ENCODE data around the gene PATL2. TPM values are rescaled to one million over a fixed set of nuclear protein-coding genes. Genes with fewer than 3 reads are reported as not detected.
"Not testable (repeated sequence)": the region's sequence is repeated elsewhere in the genome, so short reads cannot be mapped to it uniquely, and the experiment has no call there.

Gene PATL2
- 1 to 10 TPM in 4 of 10 donors, under 1 TPM in 6; 0.55 to 2.1 (median 0.98) TPM for polyA plus RNA-seq (ENCODE audit: insufficient read length in 10 of 10)
- long read RNA-seq, donor 1, partial matches to known transcripts = 621 of 656 reads
- long read RNA-seq, donor 1, other reads (novel, unspliced or antisense) = 35 of 656 reads
- long read RNA-seq, donor 2, partial matches to known transcripts = 135 of 667 reads
- long read RNA-seq, donor 2, other reads (novel, unspliced or antisense) = 532 of 667 reads
- long read RNA-seq, donor 3 = 0 reads
- long read RNA-seq, donor 4, partial matches to known transcripts = 138 of 697 reads
- long read RNA-seq, donor 4, other reads (novel, unspliced or antisense) = 558 of 697 reads
- long read RNA-seq, donor 5, partial matches to known transcripts = 0 of 1 reads
- long read RNA-seq, donor 5, other reads (novel, unspliced or antisense) = 0 of 1 reads
- long read RNA-seq, donor 6 = 0 reads
- long read RNA-seq, donor 7, partial matches to known transcripts = 134 of 706 reads
- long read RNA-seq, donor 7, other reads (novel, unspliced or antisense) = 572 of 706 reads
- long read RNA-seq, donor 8, partial matches to known transcripts = 869 of 902 reads
- long read RNA-seq, donor 8, other reads (novel, unspliced or antisense) = 33 of 902 reads
- long read RNA-seq, donor 9 = 0 reads

DNA sequence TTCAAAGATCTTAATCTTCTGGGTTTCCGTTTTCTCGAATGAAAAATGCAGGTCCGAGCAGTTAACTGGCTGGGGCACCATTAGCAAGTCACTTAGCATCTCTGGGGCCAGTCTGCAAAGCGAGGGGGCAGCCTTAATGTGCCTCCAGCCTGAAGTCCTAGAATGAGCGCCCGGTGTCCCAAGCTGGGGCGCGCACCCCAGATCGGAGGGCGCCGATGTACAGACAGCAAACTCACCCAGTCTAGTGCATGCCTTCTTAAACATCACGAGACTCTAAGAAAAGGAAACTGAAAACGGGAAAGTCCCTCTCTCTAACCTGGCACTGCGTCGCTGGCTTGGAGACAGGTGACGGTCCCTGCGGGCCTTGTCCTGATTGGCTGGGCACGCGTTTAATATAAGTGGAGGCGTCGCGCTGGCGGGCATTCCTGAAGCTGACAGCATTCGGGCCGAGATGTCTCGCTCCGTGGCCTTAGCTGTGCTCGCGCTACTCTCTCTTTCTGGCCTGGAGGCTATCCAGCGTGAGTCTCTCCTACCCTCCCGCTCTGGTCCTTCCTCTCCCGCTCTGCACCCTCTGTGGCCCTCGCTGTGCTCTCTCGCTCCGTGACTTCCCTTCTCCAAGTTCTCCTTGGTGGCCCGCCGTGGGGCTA lies at the start of gene PATL2, which contains the start of gene B2M:
Gene PATL2 (minus strand): TSS at position 228 of the 647 bp plus-strand sequence. CDS start 34,833 bp downstream, outside the sequence.
Gene B2M (plus strand): TSS at position 422 of the 647 bp plus-strand sequence. CDS start 30 bp downstream, at position 452.
- peak; percentile 95 to 98 (median 95) for DNase-seq

DNA sequence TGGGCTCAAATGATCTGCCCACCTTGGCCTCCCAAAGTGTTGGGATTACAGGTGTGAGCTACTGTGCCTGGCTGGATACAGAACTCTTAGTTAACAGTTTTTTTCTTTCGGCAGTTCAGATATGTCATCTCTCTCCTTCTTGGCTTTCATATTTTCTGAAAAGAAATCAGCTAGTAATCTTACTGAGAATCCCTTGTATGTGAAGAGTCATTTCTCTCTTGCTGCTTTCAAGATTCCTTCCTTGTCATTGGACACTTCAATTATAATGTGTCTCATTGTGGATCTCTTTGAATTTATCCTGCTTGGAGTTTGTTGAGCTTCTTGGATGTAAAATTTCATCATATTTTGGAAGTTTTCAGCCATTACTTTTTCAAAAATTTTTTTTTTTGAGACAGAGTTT lies 42.2 kb upstream of the PATL2 start:
- DNase-seq = no peak

DNA sequence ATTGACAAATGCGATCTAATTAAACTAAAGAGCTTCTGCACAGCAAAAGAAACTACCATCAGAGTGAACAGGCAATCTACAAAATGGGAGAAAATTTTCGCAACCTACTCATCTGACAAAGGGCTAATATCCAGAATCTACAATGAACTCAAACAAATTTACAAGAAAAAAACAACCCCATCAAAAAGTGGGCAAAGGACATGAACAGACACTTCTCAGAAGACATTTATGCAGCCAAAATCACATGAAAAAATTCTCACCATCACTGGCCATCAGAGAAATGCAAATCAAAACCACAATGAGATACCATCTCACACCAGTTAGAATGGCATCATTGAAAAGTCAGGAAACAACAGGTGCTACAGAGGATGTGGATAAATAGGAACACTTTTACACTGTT lies 32.3 kb upstream of the PATL2 start:
- not testable (repeated sequence) for DNase-seq

DNA sequence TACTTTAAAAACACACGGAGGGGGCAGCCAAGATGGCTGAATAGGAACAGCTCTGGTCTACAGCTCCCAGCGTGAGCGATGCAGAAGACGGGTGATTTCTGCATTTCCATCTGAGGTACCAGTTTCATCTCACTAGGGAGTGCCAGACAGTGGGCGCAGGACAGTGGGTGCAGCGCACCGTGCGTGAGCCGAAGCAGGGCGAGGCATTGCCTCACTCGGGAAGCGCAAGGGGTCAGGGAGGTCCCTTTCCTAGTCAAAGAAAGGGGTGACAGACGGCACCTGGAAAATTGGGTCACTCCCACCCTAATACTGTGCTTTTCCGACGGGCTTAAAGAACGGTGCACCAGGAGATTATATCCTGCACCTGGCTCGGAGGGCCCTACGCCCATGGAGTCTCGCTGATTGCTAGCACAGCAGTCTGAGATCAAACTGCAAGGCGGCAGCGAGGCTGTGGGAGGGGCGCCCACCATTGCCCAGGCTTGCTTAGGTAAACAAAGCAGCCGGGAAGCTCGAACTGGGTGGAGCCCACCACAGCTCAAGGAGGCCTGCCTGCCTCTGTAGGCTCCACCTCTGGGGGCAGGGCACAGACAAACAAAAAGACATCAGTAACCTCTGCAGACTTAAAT lies 28.2 kb upstream of the PATL2 start:
- DNase-seq = not testable (repeated sequence)

DNA sequence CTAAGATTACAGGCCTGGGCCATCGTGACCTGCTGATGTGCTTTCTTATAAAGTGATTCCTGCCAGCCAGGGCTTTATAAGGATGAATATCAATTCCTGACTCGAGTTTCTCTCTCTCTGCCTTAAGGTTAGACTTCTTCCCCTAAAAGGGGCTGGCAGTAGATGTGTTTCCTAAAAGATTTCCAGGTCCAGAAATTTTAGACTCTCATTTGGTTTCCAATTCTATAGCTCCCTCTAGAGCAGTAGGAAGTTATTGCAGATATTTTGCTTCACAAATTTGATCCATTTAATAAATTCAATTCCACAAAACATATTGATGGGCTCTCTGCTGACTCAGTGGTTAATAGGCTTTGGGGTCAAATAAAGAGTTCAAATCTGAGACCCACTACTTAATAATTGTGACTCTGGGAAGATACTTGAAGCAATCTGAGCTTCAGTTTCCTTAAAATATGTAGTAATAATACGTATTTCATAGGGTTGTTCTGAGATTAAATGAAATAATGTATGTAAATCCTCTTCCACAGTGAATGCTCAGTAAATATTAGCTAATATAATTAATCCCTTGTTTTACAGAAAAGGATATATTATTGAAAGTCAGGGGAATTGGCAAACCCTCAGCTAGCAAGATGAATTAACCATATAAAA lies 27.3 kb upstream of the PATL2 start:
- DNase-seq = peak in 1 of 3 donors; percentile 69

DNA sequence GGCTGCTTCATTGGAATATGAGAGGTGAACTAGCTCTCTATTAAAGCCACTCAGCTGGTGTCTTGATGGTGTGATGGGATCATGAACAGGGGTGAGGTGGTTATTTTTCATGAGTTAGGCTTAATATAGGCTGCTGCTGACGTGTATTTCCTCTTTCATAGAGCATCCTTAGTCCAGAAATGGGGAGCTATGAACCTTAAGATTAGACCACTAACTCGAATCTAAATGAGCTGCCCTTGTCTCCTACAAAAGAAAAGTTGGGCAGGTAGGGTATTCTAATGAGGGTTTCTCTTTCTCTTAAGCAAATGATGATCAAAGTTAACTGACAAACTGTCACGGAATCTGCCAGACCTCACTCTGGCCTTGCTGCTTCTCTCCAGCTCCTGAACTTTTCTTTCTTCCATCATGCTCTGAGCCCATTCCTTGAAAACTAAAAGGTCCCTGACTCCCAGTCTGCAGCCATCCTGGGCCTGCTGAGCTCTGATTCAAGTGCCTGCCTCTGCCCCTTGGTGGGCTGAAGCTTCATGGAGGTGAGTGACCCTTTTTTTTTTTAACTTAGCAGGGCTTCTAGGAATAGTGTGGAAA lies 25.1 kb upstream of the PATL2 start, which contains the start of gene TRIM69:
Gene TRIM69 (plus strand): TSS at position 348 of the 585 bp plus-strand sequence. CDS start 177 bp downstream, at position 525.
- DNase-seq = no peak

DNA sequence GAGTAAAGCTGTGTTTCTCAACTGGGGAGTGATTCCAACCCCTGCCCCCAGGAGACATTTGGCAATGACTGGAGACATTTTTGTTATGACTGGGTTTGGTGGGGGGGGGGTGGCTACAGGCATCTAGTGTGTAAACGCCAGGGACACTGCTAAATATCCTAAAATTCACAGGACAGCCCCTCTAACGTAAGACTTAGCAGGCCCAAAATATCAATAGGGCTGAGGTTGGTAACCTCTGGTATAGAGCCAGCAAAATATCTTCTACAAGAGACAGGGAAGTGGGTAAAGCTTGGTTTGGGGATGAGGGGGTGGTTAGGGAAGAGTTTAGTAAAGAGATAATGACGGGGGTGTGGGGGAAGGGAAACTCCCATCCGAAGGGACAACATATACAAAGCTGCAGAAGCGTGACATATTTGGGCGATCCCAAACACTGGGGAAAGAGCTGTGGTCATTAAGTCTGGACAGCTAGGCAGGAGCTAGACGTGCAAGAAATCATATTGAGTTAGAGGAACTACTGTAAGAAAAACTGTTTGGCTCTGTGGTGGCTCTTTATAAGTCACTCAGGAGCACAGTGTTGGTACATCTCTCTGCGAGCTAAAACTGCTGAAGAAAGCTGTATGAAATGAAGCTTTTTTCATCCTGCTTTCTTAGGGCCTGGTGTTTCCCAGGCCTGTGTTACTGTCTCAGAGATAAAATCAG lies 24.5 kb upstream of the PATL2 start:
- DNase-seq = no peak

DNA sequence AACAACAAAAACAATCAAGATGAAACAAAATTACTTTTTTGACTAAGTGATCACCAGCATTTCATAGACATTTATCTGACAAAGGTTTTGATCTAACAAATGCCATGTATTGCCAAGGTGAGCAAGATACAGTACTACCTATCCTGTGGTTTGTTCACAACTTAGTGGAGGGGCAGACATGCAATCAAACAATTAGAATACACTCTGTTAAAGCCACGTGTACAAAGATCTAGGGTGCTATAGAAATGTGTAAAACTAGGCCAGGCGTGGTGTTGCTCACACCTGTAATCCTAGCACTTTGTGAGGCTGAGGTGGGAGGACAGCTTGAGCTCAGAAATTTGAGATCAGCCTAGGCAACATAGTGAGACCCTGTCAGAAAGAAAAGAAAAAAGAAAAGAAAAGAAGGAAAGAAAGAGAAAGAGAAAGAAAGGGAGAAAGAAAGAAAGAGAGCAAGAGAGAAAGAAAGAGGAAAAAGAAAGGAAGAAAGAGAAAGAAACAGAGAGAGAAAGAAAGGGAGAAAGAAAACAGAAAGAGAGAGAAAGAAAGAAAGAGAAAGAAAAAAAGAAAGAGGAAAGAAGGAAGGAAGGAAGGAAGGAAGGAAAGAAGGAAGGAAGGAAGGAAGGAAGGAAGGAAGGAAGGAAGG lies 23.8 kb upstream of the PATL2 start:
- DNase-seq = no peak

DNA sequence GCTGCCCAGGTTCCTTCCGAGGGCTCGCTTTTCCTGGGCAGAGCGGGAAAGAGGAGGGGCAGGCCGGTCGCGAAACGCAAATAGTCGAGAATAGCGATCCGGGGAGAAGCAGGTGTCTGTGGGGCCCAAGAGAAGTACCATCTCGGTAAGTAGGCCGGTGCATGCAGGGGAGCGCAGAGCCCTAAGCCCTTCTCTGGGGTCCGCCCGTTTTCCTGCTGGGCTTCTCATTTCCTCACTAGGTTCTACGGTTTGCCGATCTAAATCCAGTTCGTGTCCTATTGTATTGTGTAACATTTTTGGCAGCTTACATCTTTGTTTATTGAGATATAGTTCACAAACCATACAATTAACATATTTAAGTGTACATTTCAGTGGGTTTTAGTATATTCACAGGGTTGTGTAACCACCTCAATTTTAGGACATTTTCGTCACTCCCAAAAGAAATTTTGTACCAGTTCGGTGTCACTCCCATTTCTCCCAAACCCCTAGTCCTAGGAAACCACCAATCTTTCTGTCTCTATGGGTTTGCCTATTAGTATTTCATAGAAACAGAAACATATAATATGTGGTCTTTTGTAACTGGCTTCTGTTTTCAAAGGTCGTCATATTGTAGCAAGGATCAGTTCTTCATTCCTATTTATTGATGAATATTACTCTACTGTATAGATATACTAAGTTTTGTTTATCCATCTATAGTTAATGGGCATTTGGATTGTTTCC lies 18.4 kb upstream of the PATL2 start:
- DNase-seq = no peak

DNA sequence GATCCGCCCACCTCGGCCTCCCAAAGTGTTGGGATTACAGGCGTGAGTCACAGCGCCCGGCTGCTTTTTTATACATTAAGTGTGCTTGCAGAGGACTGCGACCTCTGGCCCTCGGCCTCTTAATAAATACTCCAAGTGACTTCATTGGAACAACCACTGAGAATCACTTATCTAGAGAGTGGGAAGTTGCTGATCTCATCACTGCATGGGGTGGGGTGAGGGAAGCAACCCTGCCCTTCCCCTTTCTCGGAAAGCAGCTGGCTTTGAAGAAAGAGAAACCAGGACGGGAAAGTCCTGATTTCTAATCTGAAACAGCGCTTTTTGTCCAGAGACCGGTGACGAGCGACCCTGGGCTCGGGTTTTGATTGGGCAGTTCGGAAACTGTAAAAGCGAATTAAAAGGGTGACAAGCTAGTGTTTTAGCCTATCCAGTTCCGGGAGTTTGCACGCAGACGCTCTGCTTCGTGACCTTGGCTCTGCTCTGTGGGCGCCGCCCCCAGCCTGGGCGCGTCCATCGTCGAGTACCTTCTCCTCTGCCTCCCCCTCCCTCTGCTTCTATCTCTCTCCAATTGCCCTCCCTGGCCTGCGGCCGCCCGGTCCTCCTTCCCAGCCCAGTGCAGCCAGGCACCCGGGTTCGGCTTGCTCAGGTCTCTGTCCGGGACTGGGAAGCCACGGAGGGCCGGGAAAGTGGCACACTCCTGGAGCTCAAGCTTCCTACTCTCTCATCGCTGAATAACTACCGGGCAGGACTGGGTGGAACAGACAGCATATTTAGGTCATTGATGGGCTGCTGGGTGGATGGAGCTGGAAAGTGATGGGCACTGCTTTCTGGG lies 17.7 kb upstream of the PATL2 start:
- DNase-seq = peak; percentile 98

DNA sequence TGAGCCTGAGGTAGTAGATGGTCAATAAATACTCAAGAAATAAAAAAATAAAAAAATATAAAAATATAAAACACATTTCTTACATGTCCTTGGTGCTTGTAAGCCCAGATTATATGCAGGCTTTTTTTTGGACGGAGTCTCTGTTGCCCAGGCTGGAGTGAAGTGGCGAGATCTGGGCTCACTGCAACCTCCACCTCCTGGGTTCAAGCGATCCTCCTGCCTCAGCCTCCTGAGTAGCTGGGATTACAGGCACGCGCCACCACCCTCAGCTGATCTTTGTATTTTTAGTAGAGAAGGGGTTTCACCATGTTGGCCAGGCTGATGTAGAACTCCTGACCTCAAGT lies 17.1 kb upstream of the PATL2 start:
- not testable (repeated sequence) for DNase-seq

DNA sequence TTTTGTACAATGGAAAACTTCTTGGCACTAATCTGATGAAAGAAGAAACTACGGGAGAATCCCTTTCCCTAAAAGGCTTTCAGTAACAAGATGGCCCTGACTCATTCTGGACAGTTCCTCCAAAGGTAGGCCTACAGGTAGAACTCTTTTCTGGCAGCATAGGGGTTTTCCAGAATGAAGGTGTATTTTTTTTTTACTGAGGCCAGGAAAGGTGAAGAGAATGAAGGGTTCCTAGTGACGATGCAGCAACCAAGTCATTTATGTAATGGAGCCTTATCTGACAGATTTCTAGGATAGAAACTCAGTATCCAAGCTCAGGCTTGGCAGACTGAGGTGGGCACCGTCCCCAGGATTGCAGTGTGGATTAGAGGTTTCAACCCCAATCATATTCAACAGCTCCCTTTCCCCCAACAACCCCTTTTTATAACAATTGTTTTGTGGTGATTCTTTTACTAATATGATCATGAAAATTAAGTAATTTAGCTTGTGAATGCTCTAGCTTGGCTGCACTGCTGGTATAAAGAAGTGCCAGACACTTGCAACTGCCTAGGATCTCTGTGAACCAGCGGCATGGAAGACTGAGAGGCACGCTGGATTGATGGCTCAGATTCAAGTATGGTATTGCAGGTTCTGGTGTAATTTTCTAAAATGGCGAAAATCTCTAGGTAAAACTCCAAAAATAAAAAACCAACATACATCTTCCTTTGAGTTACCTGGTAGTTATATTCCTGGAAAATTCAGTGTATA lies 16.5 kb upstream of the PATL2 start:
- no peak for DNase-seq

DNA sequence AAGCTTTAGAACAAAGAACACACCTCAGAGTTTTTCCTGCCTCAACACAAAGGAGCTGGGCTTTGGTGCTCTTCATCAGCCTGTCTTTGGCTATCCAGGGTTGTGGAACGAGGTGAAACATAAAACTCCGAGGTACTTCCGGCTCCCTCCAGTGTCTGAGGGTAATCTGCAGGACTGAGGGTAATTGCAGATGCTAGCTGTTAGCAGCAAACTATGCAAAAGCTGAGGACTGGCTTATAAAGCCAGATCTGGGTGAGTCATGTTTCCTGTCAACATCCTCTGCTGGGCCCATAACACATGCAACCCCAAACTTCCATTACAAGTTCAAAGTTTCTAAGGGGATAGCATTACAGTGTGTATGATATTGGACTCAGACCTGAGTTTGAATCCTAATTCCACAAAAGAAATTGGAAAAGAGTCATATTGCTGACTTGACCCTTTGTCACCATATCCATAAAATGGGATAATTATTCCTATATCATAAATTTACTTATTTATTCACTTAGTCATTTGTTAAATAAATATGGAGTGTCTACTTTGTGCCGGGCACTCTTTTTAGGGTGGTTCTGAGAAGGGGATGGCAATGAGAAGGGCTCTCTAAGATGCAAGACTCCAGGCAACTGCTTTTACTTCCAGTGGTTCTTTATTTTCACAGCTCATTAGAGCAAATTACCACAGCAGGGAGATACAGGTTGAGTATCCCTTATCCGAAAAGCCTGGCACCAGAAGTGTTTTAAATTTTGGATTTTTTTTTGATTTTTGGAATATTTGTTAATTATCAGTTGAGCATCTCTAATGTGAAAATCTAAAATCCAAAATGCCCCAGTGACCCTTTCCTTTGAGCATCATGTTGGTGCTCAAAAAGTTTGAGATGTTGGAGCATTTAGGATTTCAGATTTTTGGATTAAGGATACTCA lies 15.7 kb upstream of the PATL2 start:
- peak; percentile 41 to 79 (median 61) for DNase-seq

DNA sequence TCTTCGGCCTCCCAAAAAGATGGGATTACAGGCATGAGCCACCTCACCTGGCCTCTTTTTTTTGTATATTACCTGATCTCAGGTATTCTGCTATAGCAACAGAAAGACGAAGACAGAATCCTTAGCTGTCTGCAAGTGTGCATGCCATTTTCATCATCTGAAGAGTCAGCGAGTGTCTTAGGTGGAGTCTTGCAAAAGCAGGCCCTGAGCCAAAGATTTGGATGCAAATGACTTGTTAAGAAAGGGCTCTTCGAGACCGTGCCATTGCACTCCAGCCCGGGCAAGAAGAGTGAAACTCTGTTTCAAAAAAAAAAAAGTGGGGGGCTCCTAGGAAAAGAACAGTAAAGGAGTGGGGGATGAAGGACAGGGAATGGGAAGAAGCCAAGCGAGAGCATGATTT lies 15.0 kb upstream of the PATL2 start:
- no peak for DNase-seq

DNA sequence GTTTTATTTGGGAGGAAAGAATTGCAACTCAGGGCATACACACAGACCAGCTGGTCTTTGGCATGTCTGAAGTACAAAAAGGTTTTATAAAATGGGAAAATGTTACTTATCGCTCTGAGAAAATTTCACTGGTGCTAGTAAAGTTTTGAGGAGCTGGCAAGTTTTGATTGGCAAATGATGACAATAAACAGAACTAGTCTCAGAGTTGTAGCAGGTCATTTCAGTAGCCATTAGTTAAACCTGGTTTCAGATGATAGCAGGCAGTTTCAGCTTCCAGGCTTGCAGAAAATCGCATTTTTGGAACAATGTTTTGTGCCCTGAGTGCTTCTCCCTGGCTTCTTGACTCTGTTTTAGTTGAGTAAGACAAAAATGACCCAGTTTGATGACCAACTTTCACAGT lies 10.9 kb upstream of the PATL2 start:
- DNase-seq = no peak

DNA sequence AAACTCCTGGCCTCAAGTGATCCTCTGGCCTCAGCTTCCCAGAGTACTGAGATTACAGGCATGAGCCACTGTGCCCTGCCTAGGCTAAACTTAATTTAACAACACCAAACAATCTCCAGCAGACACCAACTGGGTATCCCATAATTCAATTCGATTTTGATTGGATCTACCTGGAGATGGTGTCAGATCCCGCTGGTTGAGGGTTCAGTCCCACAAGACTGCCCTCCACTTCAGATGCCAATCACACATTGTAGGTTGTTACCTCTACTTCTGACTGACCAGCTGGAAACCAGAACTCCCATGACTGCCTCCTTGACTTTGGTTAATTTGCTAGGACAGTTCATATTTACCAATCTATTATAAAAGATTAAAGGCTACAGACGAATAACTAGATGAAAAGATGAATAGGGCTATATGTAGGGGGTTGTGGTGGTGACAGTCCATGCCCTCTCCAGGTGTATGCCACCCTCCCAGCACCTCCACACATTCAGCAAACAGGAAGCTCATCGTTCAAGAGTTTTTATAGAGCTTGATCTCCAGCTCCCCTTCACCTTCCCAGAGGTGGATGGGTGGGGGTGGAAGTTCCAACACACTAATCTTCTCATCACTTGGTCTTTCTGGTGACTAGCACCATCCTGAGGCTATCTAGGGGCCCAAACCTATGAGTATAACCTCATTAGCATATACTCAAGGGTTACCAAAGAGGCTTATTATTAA lies 9.5 kb upstream of the PATL2 start:
- no peak for DNase-seq

Measured in muscle of back (tissue), 13 donors.